G401 (cell line): ENCODE data around the gene ABHD17B. TPM values are rescaled to one million over a fixed set of nuclear protein-coding genes. Genes with fewer than 3 reads are reported as not detected.

ENCODE experiments used
- DNase-seq: peaks from one replicate; pipeline ENCODE4 v3.0.0-alpha.2; 2015; ENCODE audit warnings: low spot score
- in situ Hi-C: cut with HindIII; loops from 2 replicates; pipeline ENCODE4 v1.10.0; 2016; ENCODE audit warnings: low sequenced_read_pairs, mixed read lengths
- total RNA-seq: library from RNA; depleted of rRNA; stranded (reverse); fragments of >200 nt; shearing (Covaris generic); gene quantifications from 2 replicates; pipeline ENCODE4 v1.2.3, GENCODE V29; 2014

The ABHD17B gene
- total RNA-seq, 1 experiment from 2014 or later, result 46.1 TPM

GRCh38 chr9:71885467-71885866 lies 25.5 kb downstream of the ABHD17B start:
- in situ Hi-C loops, result no loop called here
- DNase-seq, result no peak

- no peak for DNase-seq
- in situ Hi-C loops, result no loop called here
Observed at GRCh38 chr9:71884005-71884404, 27.0 kb downstream of the ABHD17B start.

GRCh38 chr9:71879644-71880174 lies 31.3 kb downstream of the ABHD17B start:
- in situ Hi-C loops, result no loop called here

GRCh38 chr9:71878327-71879274 lies 32.4 kb downstream of the ABHD17B start:
- in situ Hi-C loops, result no loop called here
- DNase-seq, result no peak

More at GRCh38 chr9:71879644-71880174, 31.3 kb downstream of the ABHD17B start:
- DNase-seq, result no peak

- in situ Hi-C loops, result no loop called here
- no peak for DNase-seq
Observed at GRCh38 chr9:71876829-71877228, 34.2 kb downstream of the ABHD17B start.

GRCh38 chr9:71876106-71876505 lies 34.9 kb downstream of the ABHD17B start:
- in situ Hi-C loops, result no loop called here
- no peak for DNase-seq

GRCh38 chr9:71875345-71875744 lies 35.6 kb downstream of the ABHD17B start:
- no peak for DNase-seq
- in situ Hi-C loops, result no loop called here

GRCh38 chr9:71863631-71864030 lies 47.4 kb downstream of the ABHD17B start:
- no peak for DNase-seq
- in situ Hi-C loops, result no loop called here

- in situ Hi-C loops, result no loop called here
- DNase-seq, result no peak
Observed at GRCh38 chr9:71861618-71862017, 49.4 kb downstream of the ABHD17B start.

GRCh38 chr9:71859939-71860338 lies 51.1 kb downstream of the ABHD17B start:
- no peak for DNase-seq
- in situ Hi-C loops, result no loop called here

GRCh38 chr9:71858812-71859211 lies 52.2 kb downstream of the ABHD17B start:
- in situ Hi-C loops, result no loop called here
- DNase-seq, result no peak

GRCh38 chr9:71858102-71858798 lies 52.7 kb downstream of the ABHD17B start:
- in situ Hi-C loops, result no loop called here
- DNase-seq, result no peak

GRCh38 chr9:71857159-71857558 lies 53.8 kb downstream of the ABHD17B start:
- DNase-seq, result no peak
- in situ Hi-C loops, result no loop called here

- DNase-seq, result peak; percentile 55
- in situ Hi-C loops, result no loop called here
Observed at GRCh38 chr9:71854811-71855210, 56.2 kb downstream of the ABHD17B start.

GRCh38 chr9:71853084-71853483 lies 57.9 kb downstream of the ABHD17B start:
- in situ Hi-C loops, result no loop called here
- DNase-seq, result no peak

GRCh38 chr9:71850996-71851395 lies 60.0 kb downstream of the ABHD17B start:
- no peak for DNase-seq
- in situ Hi-C loops, result no loop called here

GRCh38 chr9:71847892-71848291 lies 63.1 kb downstream of the ABHD17B start:
- no peak for DNase-seq
- in situ Hi-C loops, result no loop called here

GRCh38 chr9:71844808-71845207 lies 66.2 kb downstream of the ABHD17B start:
- in situ Hi-C loops, result no loop called here
- no peak for DNase-seq

- in situ Hi-C loops, result no loop called here
- DNase-seq, result no peak
Observed at GRCh38 chr9:71839668-71840067, 71.3 kb downstream of the ABHD17B start.

GRCh38 chr9:71835596-71835995 lies 75.4 kb downstream of the ABHD17B start:
- no peak for DNase-seq
- in situ Hi-C loops, result no loop called here
